H9 (cell line): ENCODE measurements around the gene C16orf95. TPM values are rescaled to one million over a fixed set of nuclear protein-coding genes. Genes with fewer than 3 reads are reported as not detected.

ENCODE experiments used
- DNase-seq: peaks from one replicate; pipeline ENCODE4 v3.0.0-alpha.2; 2017
- H2AFZ ChIP-seq: one replicate; pipeline ENCODE4 v1.6.1; 2013; ENCODE audit warnings: mild to moderate bottlenecking, low read length, control low read depth, moderate library complexity
- H2AK5ac ChIP-seq: 2 replicates; pipeline ENCODE4 v1.6.1; 2013; ENCODE audit warnings: low read length, control low read depth, mixed read lengths; ENCODE audit not compliant: insufficient read length
- H2BK120ac ChIP-seq: one replicate; pipeline ENCODE4 v1.6.1; 2013; ENCODE audit warnings: low read depth, mild to moderate bottlenecking, low read length, control low read depth, inconsistent platforms; ENCODE audit not compliant: poor library complexity, severe bottlenecking
- H2BK12ac ChIP-seq: 2 replicates; pipeline ENCODE4 v1.6.1; 2013; ENCODE audit warnings: low read length, control low read depth, mixed read lengths, low read depth; ENCODE audit not compliant: insufficient read length
- H2BK15ac ChIP-seq: 2 replicates; pipeline ENCODE4 v1.6.1; 2013; ENCODE audit warnings: low read depth, low read length, control low read depth
- H2BK20ac ChIP-seq: one replicate; pipeline ENCODE4 v1.6.1; 2013; ENCODE audit warnings: low read depth, mild to moderate bottlenecking, low read length, control low read depth, inconsistent platforms; ENCODE audit not compliant: poor library complexity, severe bottlenecking
- H2BK5ac ChIP-seq: 2 replicates; pipeline ENCODE4 v1.6.1; 2013; ENCODE audit warnings: low read length, control low read depth, mixed read lengths; ENCODE audit not compliant: insufficient read length
- H3K14ac ChIP-seq: 2 replicates; pipeline ENCODE4 v1.6.1; 2013; ENCODE audit warnings: low read length, control low read depth; ENCODE audit not compliant: insufficient read depth
- H3K18ac ChIP-seq: 2 replicates; pipeline ENCODE4 v1.6.1; 2013; ENCODE audit warnings: low read depth, mild to moderate bottlenecking, mixed read lengths, low read length, control low read depth; ENCODE audit not compliant: insufficient read length
- H3K23ac ChIP-seq: 2 replicates; pipeline ENCODE4 v1.6.1; 2013; ENCODE audit warnings: low read length, control low read depth, mixed read lengths, low read depth; ENCODE audit not compliant: insufficient read length
- H3K23me2 ChIP-seq: 2 replicates; pipeline ENCODE4 v1.6.1; 2013; ENCODE audit warnings: low read depth, mild to moderate bottlenecking, mixed read lengths, low read length, control low read depth; ENCODE audit not compliant: insufficient read length, poor library complexity, severe bottlenecking
- H3K27ac ChIP-seq: 2 replicates; pipeline ENCODE4 v1.5.1; 2013; ENCODE audit warnings: low read length, control low read depth, mixed read lengths, low read depth; ENCODE audit not compliant: insufficient read length
- H3K27me3 ChIP-seq: 2 replicates; pipeline ENCODE4 v1.6.1; 2013; ENCODE audit warnings: low read length, control low read depth, inconsistent platforms; ENCODE audit not compliant: insufficient read depth
- H3K4ac ChIP-seq: 2 replicates; pipeline ENCODE4 v1.6.1; 2013; ENCODE audit warnings: low read depth, mild to moderate bottlenecking, control low read depth, inconsistent platforms, low read length, moderate library complexity
- H3K4me1 ChIP-seq: 2 replicates; pipeline ENCODE4 v1.6.1; 2013; ENCODE audit warnings: low read length, control low read depth, inconsistent platforms; ENCODE audit not compliant: insufficient read depth
- H3K4me2 ChIP-seq: 2 replicates; pipeline ENCODE4 v1.6.1; 2013; ENCODE audit warnings: low read length, control low read depth, mixed read lengths; ENCODE audit not compliant: insufficient read length, insufficient read depth
- H3K56ac ChIP-seq: 2 replicates; pipeline ENCODE4 v1.6.1; 2013; ENCODE audit warnings: low read depth, mild to moderate bottlenecking, mixed read lengths, low read length, control low read depth; ENCODE audit not compliant: insufficient read length
- H3K79me1 ChIP-seq: 2 replicates; pipeline ENCODE4 v1.6.1; 2013; ENCODE audit warnings: low read depth, mild to moderate bottlenecking, moderate library complexity, low read length, control low read depth, inconsistent platforms; ENCODE audit not compliant: insufficient read depth, poor library complexity, severe bottlenecking
- H3K79me2 ChIP-seq: 2 replicates; pipeline ENCODE4 v1.6.1; 2013; ENCODE audit warnings: low read length, control low read depth, inconsistent platforms; ENCODE audit not compliant: insufficient read depth
- H3K9ac ChIP-seq: 2 replicates; pipeline ENCODE4 v1.6.1; 2013; ENCODE audit warnings: low read length, control low read depth, mixed read lengths; ENCODE audit not compliant: insufficient read length; ENCODE audit errors: extremely low read depth
- H3K9me3 ChIP-seq: one replicate; pipeline ENCODE4 v1.6.1; 2013; ENCODE audit warnings: low read depth, low read length, inconsistent platforms; ENCODE audit not compliant: control insufficient read depth
- H3T11ph ChIP-seq: one replicate; pipeline ENCODE4 v1.6.1; 2013; ENCODE audit warnings: mild to moderate bottlenecking, low read length, control low read depth, inconsistent platforms
- H4K20me1 ChIP-seq: one replicate; pipeline ENCODE4 v1.6.1; 2013; ENCODE audit not compliant: control insufficient read depth, insufficient read length, insufficient read depth
- H4K5ac ChIP-seq: 2 replicates; pipeline ENCODE4 v1.6.1; 2013; ENCODE audit warnings: low read depth, mild to moderate bottlenecking, mixed read lengths, low read length, control low read depth; ENCODE audit not compliant: insufficient read length
- H4K8ac ChIP-seq: replicated peaks from 2 replicates; pipeline ENCODE4 v1.6.1; 2013; ENCODE audit warnings: low read length, control low read depth, mixed read lengths, low read depth; ENCODE audit not compliant: insufficient read length
- H4K91ac ChIP-seq: 2 replicates; pipeline ENCODE4 v1.6.1; 2013; ENCODE audit warnings: low read depth, mild to moderate bottlenecking, moderate library complexity, mixed read lengths, low read length, control low read depth; ENCODE audit not compliant: insufficient read length
- H3K27ac Mint-ChIP-seq, 3 experiments: 2 replicates in 2 of 3; 3 replicates in 1 of 3; pipeline ENCODE4 v1.8.0; 2020 to 2021; ENCODE audit warnings: mixed read lengths in 3 of 3, mild to moderate bottlenecking in 1 of 3, moderate library complexity in 1 of 3
- H3K27me3 Mint-ChIP-seq: 2 replicates; pipeline ENCODE4 v1.8.0; 2021; ENCODE audit warnings: low read depth, mild to moderate bottlenecking, moderate library complexity, mixed read lengths
- H3K36me3 Mint-ChIP-seq, 3 experiments: 2 replicates in 2 of 3; 3 replicates in 1 of 3; pipeline ENCODE4 v1.8.0; 2020 to 2021; ENCODE audit warnings: low read depth in 3 of 3, mixed read lengths in 3 of 3; ENCODE audit not compliant: insufficient read depth in 1 of 3
- H3K4me1 Mint-ChIP-seq, 2 experiments: 2 replicates each; pipeline ENCODE4 v1.8.0; 2020; ENCODE audit warnings: mixed read lengths in 2 of 2
- H3K4me3 Mint-ChIP-seq, 2 experiments: 2 replicates in 1 of 2; 3 replicates in 1 of 2; pipeline ENCODE4 v1.8.0; 2020 to 2021; ENCODE audit warnings: mild to moderate bottlenecking in 2 of 2, mixed read lengths in 2 of 2, moderate library complexity in 1 of 2
- H3K9me3 Mint-ChIP-seq, 2 experiments: 2 replicates in 1 of 2; 3 replicates in 1 of 2; pipeline ENCODE4 v1.8.0; 2020; ENCODE audit warnings: mild to moderate bottlenecking in 2 of 2, mixed read lengths in 2 of 2, moderate library complexity in 1 of 2
- CTCF ChIP-seq: fragments of 200-600 bp; sonication (generic); conservative IDR thresholded peaks from 3 replicates; pipeline ENCODE4 v1.8.0; 2021; ENCODE audit warnings: antibody characterized with exemption, mild to moderate bottlenecking
- WGBS: extraction: QIAGEN DNeasy Blood & Tissue Kit; methylation state at CpG from one replicate; pipeline ENCODE4 v1.1.7; 2013; ENCODE audit warnings: missing lambda C conversion rate, low lambda C conversion rate, mixed read lengths; ENCODE audit not compliant: insufficient read length; ENCODE audit errors: extremely low coverage; 5-methylcytosine and 5-hydroxymethylcytosine counted together
- total RNA-seq: library from RNA; stranded (reverse); gene quantifications from 2 replicates; pipeline ENCODE4 v1.2.1, GENCODE V29; 2021

The C16orf95 gene
- total RNA-seq, 1 experiment from 2014 or later, result 5.6 TPM

GRCh38 chr16:87284183-87284582 lies 33.0 kb downstream of the C16orf95 start:
- H4K20me1 ChIP-seq, result no peaks in the 10 kb centered on the region
- peaks cover 12% of the 10 kb centered on the region for H3K27me3 Mint-ChIP-seq
- H2BK120ac ChIP-seq, result no peak overlapping the region
- no peak overlapping the region for H2BK15ac ChIP-seq
- no peak overlapping the region for H3T11ph ChIP-seq
- no peak overlapping the region for H4K5ac ChIP-seq
- H3K4me1 Mint-ChIP-seq, result peaks cover under 1 to 2% of the 10 kb centered on the region in 2 experiments; a peak in 2 of 4 replicates
- no peak overlapping the region for H3K4me3 Mint-ChIP-seq
- H3K4me1 ChIP-seq, result no peaks in the 10 kb centered on the region
- H3K27ac ChIP-seq, result no peak overlapping the region
- H3K79me1 ChIP-seq, result no peaks in the 10 kb centered on the region
- no peak overlapping the region for H3K9ac ChIP-seq
- H2BK12ac ChIP-seq, result no peak overlapping the region
- H3K27ac Mint-ChIP-seq, result no peak overlapping the region
- peaks cover 8 to 9% of the 10 kb centered on the region in 2 experiments; a peak in 4 of 5 replicates for H3K9me3 Mint-ChIP-seq
- H4K8ac ChIP-seq, result no peak overlapping the region
- H3K27me3 ChIP-seq, result no peaks in the 10 kb centered on the region
- no peaks in the 10 kb centered on the region for H3K9me3 ChIP-seq
- H2AK5ac ChIP-seq, result no peak overlapping the region
- H3K23ac ChIP-seq, result no peak overlapping the region
- no peak overlapping the region for H3K14ac ChIP-seq
- no peaks in the 10 kb centered on the region for H3K23me2 ChIP-seq
- H3K4ac ChIP-seq, result no peak overlapping the region
- H2BK5ac ChIP-seq, result no peak overlapping the region
- H2AFZ ChIP-seq, result no peak overlapping the region
- no peak overlapping the region for H3K56ac ChIP-seq
- H2BK20ac ChIP-seq, result no peak overlapping the region
- TF ChIP-seq CTCF, result no peak
- H4K91ac ChIP-seq, result no peak overlapping the region
- no peak overlapping the region for H3K18ac ChIP-seq
- no peak overlapping the region for H3K4me2 ChIP-seq
- WGBS, result no CpG with 5 or more reads among the region's 2 CpGs
- no peak for DNase-seq
- H3K79me2 ChIP-seq, result no peaks in the 10 kb centered on the region
- peaks cover 0 to 4% (median 0%) of the 10 kb centered on the region in 3 experiments; a peak in 1 of 7 replicates for H3K36me3 Mint-ChIP-seq
